Measurements from ENCODE around the gene AGAP1. TPM values are rescaled to one million over a fixed set of nuclear protein-coding genes. Genes with fewer than 3 reads are reported as not detected.

Gene AGAP1
- polyA plus RNA-seq, 1 experiment = 12.4 TPM

GRCh38 chr2:235449568-235449967 is 44.3 kb upstream of the AGAP1 start:
- TF ChIP-seq CTCF (IDR thresholded peaks at IDR 0.05; ENCODE audit: low read depth, low read length) = no peak
- H3K9me3 ChIP-seq (ENCODE audit: control insufficient read depth, insufficient read depth, low read length) = no peaks in the 10 kb centered on the region
- peaks cover 16% of the 10 kb centered on the region for H3K27me3 ChIP-seq (ENCODE audit: control insufficient read depth, insufficient read depth, low read length)
- ChIA-PET CTCF (no interaction called here), POLR2A (no interaction called here)
- no peak overlapping the region for H3K4me3 ChIP-seq (ENCODE audit: low read depth, low read length)
- no peak overlapping the region for H3K27ac ChIP-seq (ENCODE audit: low read depth, low read length)
- DNase-seq (ENCODE audit: low read depth, low spot score) = no peak

- POLR2A ChIA-PET = no interaction called here
- TF ChIP-seq CTCF (IDR thresholded peaks at IDR 0.05; ENCODE audit: low read depth, low read length) = no peak
- H3K27me3 ChIP-seq (ENCODE audit: control insufficient read depth, insufficient read depth, low read length) = peaks cover 14% of the 10 kb centered on the region
- H3K9me3 ChIP-seq (ENCODE audit: control insufficient read depth, insufficient read depth, low read length) = no peaks in the 10 kb centered on the region
- CTCF ChIA-PET = no interaction called here
- H3K4me3 ChIP-seq (ENCODE audit: low read depth, low read length) = no peak overlapping the region
- no peak for DNase-seq (ENCODE audit: low read depth, low spot score)
- H3K27ac ChIP-seq (ENCODE audit: low read depth, low read length) = no peak overlapping the region
Measured at GRCh38 chr2:235453605-235454151, 40.2 kb upstream of the AGAP1 start.

- Histone ChIP-seq H3K4me3 (ENCODE audit: low read depth, low read length) (no peak overlapping the region), H3K27ac (ENCODE audit: low read depth, low read length) (no peak overlapping the region), H3K27me3 (ENCODE audit: control insufficient read depth, insufficient read depth, low read length) (peaks cover 21% of the 10 kb centered on the region), H3K9me3 (ENCODE audit: control insufficient read depth, insufficient read depth, low read length) (no peaks in the 10 kb centered on the region; the same call in 1 of the 2 replicates)
- no peak for TF ChIP-seq CTCF (IDR thresholded peaks at IDR 0.05; ENCODE audit: low read depth, low read length)
- POLR2A ChIA-PET = no interaction called here
- CTCF ChIA-PET = no interaction called here
- DNase-seq (ENCODE audit: low read depth, low spot score) = no peak
Measured at GRCh38 chr2:235458839-235459273, 35.0 kb upstream of the AGAP1 start.

- ChIA-PET CTCF (no interaction called here), POLR2A (interaction anchor here (0.6 kb wide), 1 partner anchor 62 kb away, joined by 5 read pairs; no protein-coding TSS in a partner anchor)
Measured at GRCh38 chr2:235460548-235461047, 33.2 kb upstream of the AGAP1 start.

More at GRCh38 chr2:235460548-235461047, 33.2 kb upstream of the AGAP1 start:
- peaks cover 19% of the 10 kb centered on the region for H3K27me3 ChIP-seq (ENCODE audit: control insufficient read depth, insufficient read depth, low read length)
- TF ChIP-seq CTCF (IDR thresholded peaks at IDR 0.05; ENCODE audit: low read depth, low read length) = no peak
- H3K4me3 ChIP-seq (ENCODE audit: low read depth, low read length) = no peak overlapping the region
- DNase-seq (ENCODE audit: low read depth, low spot score) = no peak
- no peak overlapping the region for H3K27ac ChIP-seq (ENCODE audit: low read depth, low read length)
- no peaks in the 10 kb centered on the region; the same call in 1 of the 2 replicates for H3K9me3 ChIP-seq (ENCODE audit: control insufficient read depth, insufficient read depth, low read length)

Measured in AG04450 (cell line).